Ishikawa (cell line): ENCODE measurements around the gene KRT81.

ENCODE experiments used
- CEBPB ChIP-seq: IDR thresholded peaks from 2 replicates; pipeline ENCODE4 v1.6.1; 2012
- CREB1 ChIP-seq: IDR thresholded peaks from 2 replicates; pipeline ENCODE4 v1.6.1; 2012; ENCODE audit warnings: low read depth
- EGR1 ChIP-seq: IDR thresholded peaks from 2 replicates; pipeline ENCODE4 v1.6.1; 2012
- EP300 ChIP-seq: IDR thresholded peaks from 2 replicates; pipeline ENCODE4 v1.6.1; 2012; ENCODE audit warnings: borderline replicate concordance
- FOXM1 ChIP-seq: IDR thresholded peaks from 2 replicates; pipeline ENCODE4 v1.6.1; 2012; ENCODE audit warnings: low read depth, borderline replicate concordance
- MAX ChIP-seq: IDR thresholded peaks from 2 replicates; pipeline ENCODE4 v1.6.1; 2012
- NFIC ChIP-seq: IDR thresholded peaks from 2 replicates; pipeline ENCODE4 v1.6.1; 2012
- RAD21 ChIP-seq: IDR thresholded peaks from 2 replicates; pipeline ENCODE4 v1.6.1; 2012; ENCODE audit warnings: low read depth
- REST ChIP-seq: IDR thresholded peaks from 2 replicates; pipeline ENCODE4 v1.6.1; 2012; ENCODE audit warnings: low read depth, mild to moderate bottlenecking
- TCF12 ChIP-seq: IDR thresholded peaks from 2 replicates; pipeline ENCODE4 v1.6.1; 2012; ENCODE audit warnings: low read depth
- TEAD4 ChIP-seq: IDR thresholded peaks from 2 replicates; pipeline ENCODE4 v1.6.1; 2012
- YY1 ChIP-seq: IDR thresholded peaks from 2 replicates; pipeline ENCODE4 v1.6.1; 2012; ENCODE audit warnings: low read depth
- ZBTB7A ChIP-seq: IDR thresholded peaks from 2 replicates; pipeline ENCODE4 v1.6.1; 2012; ENCODE audit warnings: low read depth

- TF ChIP-seq EP300 = no peak
- TF ChIP-seq YY1 = no peak
- TF ChIP-seq RAD21 = no peak
- TF ChIP-seq NFIC = no peak
- no peak for TF ChIP-seq EGR1
- TF ChIP-seq REST = no peak
- TF ChIP-seq FOXM1 = no peak
- TF ChIP-seq MAX = no peak
- no peak for TF ChIP-seq ZBTB7A
- TF ChIP-seq CEBPB = no peak
- TF ChIP-seq CREB1 = no peak
- TF ChIP-seq TEAD4 = no peak
- no peak for TF ChIP-seq TCF12
Observed at GRCh38 chr12:52251367-52252051, 39.8 kb downstream of the KRT81 start.
